Ishikawa (cell line): ENCODE results near the gene RXRB.

ENCODE experiments used
- CEBPB ChIP-seq: IDR thresholded peaks from 2 replicates; pipeline ENCODE4 v1.6.1; 2012
- CREB1 ChIP-seq: IDR thresholded peaks from 2 replicates; pipeline ENCODE4 v1.6.1; 2012; ENCODE audit warnings: low read depth
- EGR1 ChIP-seq: IDR thresholded peaks from 2 replicates; pipeline ENCODE4 v1.6.1; 2012
- EP300 ChIP-seq: IDR thresholded peaks from 2 replicates; pipeline ENCODE4 v1.6.1; 2012; ENCODE audit warnings: borderline replicate concordance
- FOXM1 ChIP-seq: IDR thresholded peaks from 2 replicates; pipeline ENCODE4 v1.6.1; 2012; ENCODE audit warnings: low read depth, borderline replicate concordance
- NFIC ChIP-seq: IDR thresholded peaks from 2 replicates; pipeline ENCODE4 v1.6.1; 2012
- RAD21 ChIP-seq: IDR thresholded peaks from 2 replicates; pipeline ENCODE4 v1.6.1; 2012; ENCODE audit warnings: low read depth
- TAF1 ChIP-seq: IDR thresholded peaks from 2 replicates; pipeline ENCODE4 v1.6.1; 2012; ENCODE audit warnings: low read depth, mild to moderate bottlenecking
- TCF12 ChIP-seq: IDR thresholded peaks from 2 replicates; pipeline ENCODE4 v1.6.1; 2012; ENCODE audit warnings: low read depth
- TEAD4 ChIP-seq: IDR thresholded peaks from 2 replicates; pipeline ENCODE4 v1.6.1; 2012
- USF1 ChIP-seq: IDR thresholded peaks from 2 replicates; pipeline ENCODE4 v1.6.1; 2012
- YY1 ChIP-seq: IDR thresholded peaks from 2 replicates; pipeline ENCODE4 v1.6.1; 2012; ENCODE audit warnings: low read depth
- ZBTB7A ChIP-seq: IDR thresholded peaks from 2 replicates; pipeline ENCODE4 v1.6.1; 2012; ENCODE audit warnings: low read depth
- TF ChIP-seq, protein P1 (sequence below): IDR thresholded peaks from 2 replicates; pipeline ENCODE4 v1.6.1; 2012; ENCODE audit warnings: low read depth, mild to moderate bottlenecking
- TF ChIP-seq, protein P2 (sequence below): IDR thresholded peaks from 2 replicates; pipeline ENCODE4 v1.6.1; 2012

RXRB gene

DNA sequence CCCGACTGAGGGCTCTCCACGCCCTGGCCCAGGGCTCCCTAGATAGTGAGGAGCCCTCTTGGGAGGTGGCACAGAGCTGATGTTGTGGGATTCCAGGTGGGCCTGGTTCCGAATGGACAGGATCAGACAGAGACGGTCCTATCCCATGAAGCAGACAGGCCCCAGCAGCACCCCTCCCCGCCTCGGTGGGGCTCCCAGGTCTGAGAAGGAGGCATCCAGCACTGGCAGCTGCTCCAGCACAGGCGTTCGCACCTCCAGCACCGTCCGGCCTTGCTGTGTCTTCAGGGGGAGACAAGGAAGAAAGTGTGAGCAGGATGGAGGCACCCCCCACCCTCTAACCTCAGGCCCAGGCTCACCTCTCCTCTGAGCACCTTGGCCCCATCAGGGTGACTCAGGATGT, 36.9 kb downstream of the RXRB start:
- TF ChIP-seq ZBTB7A (no peak), YY1 (no peak), TCF12 (no peak), TAF1 (no peak), CREB1 (no peak), FOXM1 (no peak), RAD21 (no peak), EP300 (no peak), CEBPB (no peak), TEAD4 (no peak), NFIC (no peak)

- TF ChIP-seq, protein P1, sequence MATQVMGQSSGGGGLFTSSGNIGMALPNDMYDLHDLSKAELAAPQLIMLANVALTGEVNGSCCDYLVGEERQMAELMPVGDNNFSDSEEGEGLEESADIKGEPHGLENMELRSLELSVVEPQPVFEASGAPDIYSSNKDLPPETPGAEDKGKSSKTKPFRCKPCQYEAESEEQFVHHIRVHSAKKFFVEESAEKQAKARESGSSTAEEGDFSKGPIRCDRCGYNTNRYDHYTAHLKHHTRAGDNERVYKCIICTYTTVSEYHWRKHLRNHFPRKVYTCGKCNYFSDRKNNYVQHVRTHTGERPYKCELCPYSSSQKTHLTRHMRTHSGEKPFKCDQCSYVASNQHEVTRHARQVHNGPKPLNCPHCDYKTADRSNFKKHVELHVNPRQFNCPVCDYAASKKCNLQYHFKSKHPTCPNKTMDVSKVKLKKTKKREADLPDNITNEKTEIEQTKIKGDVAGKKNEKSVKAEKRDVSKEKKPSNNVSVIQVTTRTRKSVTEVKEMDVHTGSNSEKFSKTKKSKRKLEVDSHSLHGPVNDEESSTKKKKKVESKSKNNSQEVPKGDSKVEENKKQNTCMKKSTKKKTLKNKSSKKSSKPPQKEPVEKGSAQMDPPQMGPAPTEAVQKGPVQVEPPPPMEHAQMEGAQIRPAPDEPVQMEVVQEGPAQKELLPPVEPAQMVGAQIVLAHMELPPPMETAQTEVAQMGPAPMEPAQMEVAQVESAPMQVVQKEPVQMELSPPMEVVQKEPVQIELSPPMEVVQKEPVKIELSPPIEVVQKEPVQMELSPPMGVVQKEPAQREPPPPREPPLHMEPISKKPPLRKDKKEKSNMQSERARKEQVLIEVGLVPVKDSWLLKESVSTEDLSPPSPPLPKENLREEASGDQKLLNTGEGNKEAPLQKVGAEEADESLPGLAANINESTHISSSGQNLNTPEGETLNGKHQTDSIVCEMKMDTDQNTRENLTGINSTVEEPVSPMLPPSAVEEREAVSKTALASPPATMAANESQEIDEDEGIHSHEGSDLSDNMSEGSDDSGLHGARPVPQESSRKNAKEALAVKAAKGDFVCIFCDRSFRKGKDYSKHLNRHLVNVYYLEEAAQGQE, result no peak
- TF ChIP-seq CEBPB (no peak), NFIC (no peak), FOXM1 (no peak), ZBTB7A (no peak), EGR1 (no peak; the same call in 1 of the 2 replicates), EP300 (no peak), YY1 (no peak), USF1 (0 out of 2 replicates have a peak, but pooled peaks have one; percentile 38), RAD21 (peak; percentile 61), TCF12 (no peak)
- TF ChIP-seq, protein P2, sequence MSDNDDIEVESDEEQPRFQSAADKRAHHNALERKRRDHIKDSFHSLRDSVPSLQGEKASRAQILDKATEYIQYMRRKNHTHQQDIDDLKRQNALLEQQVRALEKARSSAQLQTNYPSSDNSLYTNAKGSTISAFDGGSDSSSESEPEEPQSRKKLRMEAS, result peak; percentile 78
These were observed 38.8 kb downstream of the RXRB start for GRCh38 chr6:33161354-33162331.

GRCh38 chr6:33160728-33161344, 39.6 kb downstream of the RXRB start:
- 0 out of 2 replicates have a peak, but pooled peaks have one; percentile 23 for TF ChIP-seq TEAD4
- no peak for TF ChIP-seq CREB1
- no peak for TF ChIP-seq EGR1
- no peak for TF ChIP-seq TAF1
- TF ChIP-seq USF1, result no peak
- peak; percentile 70 for TF ChIP-seq NFIC
- no peak for TF ChIP-seq RAD21

- TF ChIP-seq CEBPB, result no peak
These were observed 40.4 kb downstream of the RXRB start for GRCh38 chr6:33160096-33160495.

DNA sequence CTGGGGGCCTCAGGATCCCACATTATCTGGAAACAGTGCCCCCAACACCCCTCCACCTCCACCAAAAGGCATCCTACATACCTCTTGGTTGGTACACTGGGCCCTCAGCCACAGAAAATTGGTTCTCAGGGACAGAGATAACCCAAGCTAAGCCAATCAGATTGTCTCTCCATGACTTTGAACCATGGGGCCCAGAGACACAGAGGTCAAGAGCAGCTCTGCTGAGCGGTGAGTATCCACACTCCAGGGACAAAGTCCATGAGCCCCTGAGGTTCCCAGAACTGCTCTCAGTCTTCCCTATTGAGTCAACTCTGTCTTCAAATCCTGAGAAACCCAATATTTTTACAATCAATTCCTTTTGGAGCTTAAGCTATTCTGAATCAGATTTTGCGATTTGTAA, 43.5 kb downstream of the RXRB start:
- TF ChIP-seq EGR1, result no peak
- TF ChIP-seq USF1, result no peak
- TF ChIP-seq EP300, result no peak
- TF ChIP-seq, protein P2, result no peak
- TF ChIP-seq TEAD4, result no peak
- TF ChIP-seq RAD21, result no peak

- no peak for TF ChIP-seq ZBTB7A
- TF ChIP-seq, protein P1, result no peak
- no peak for TF ChIP-seq EP300
- no peak for TF ChIP-seq TAF1
- TF ChIP-seq CREB1, result no peak
These were observed 43.9 kb downstream of the RXRB start for GRCh38 chr6:33156561-33156960.
